Adrenal gland (tissue), 5 donors: ENCODE data around the gene SLC12A9.

ENCODE experiments used
- POLR2A ChIP-seq, 2 donors: fragments of 450-650 bp; IDR thresholded peaks; one replicate each; pipeline ENCODE4 v1.6.1; 2017; ENCODE audit warnings: antibody characterized with exemption in 2 of 2, mild to moderate bottlenecking in 2 of 2, moderate library complexity in 1 of 2
- TF ChIP-seq, protein P1 (sequence below), 6 experiments: fragments of 450-650 bp in 4 of 6; fragments of 200-600 bp in 2 of 6; sonication (generic) in 1 of 6; IDR thresholded peaks; 1 replicate in 5 of 6; 2 replicates in 1 of 6; pipeline versions ENCODE4 v1.5.1 to v1.8.0; 2016 to 2021; ENCODE audit warnings: antibody characterized with exemption in 6 of 6, mild to moderate bottlenecking in 2 of 6, moderate library complexity in 1 of 6
- donor health status: DM: no; HTN: no; CAD: no.

DNA sequence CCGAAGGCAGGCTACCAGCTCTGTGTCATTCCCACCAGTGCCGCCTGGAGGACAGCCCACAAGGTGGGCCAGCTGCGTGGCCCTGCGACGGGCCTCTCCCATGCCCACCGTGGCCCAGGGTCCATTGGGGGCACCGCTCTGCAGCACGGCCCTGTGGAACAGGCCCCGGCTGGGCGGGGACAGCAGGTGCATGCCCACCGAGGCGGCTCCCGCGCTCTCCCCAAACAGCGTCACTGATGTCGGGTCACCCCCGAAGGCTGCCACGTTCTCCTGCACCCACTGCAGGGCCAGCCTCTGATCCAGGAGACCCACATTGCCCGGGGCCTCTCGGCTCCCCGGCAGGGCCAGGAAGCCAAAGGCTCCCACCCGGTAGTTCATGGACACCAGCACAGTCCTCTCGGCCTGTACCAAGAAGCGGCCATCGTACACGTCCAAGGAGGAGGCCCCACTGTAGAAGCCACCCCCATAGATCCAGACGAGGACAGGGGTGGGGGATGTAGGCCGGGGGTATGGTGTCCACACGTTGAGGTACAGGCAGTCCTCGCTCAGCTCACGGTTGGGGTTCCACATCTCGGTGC lies 40.9 kb downstream of the SLC12A9 start:
- TF ChIP-seq, protein P1, sequence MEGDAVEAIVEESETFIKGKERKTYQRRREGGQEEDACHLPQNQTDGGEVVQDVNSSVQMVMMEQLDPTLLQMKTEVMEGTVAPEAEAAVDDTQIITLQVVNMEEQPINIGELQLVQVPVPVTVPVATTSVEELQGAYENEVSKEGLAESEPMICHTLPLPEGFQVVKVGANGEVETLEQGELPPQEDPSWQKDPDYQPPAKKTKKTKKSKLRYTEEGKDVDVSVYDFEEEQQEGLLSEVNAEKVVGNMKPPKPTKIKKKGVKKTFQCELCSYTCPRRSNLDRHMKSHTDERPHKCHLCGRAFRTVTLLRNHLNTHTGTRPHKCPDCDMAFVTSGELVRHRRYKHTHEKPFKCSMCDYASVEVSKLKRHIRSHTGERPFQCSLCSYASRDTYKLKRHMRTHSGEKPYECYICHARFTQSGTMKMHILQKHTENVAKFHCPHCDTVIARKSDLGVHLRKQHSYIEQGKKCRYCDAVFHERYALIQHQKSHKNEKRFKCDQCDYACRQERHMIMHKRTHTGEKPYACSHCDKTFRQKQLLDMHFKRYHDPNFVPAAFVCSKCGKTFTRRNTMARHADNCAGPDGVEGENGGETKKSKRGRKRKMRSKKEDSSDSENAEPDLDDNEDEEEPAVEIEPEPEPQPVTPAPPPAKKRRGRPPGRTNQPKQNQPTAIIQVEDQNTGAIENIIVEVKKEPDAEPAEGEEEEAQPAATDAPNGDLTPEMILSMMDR (IDR thresholded peaks at IDR 0.05) = no peak
- TF ChIP-seq POLR2A (IDR thresholded peaks at IDR 0.05) = no peak
